HG02870 (cell line): ENCODE measurements around the gene PCSK5.
"Not testable (repeated sequence)": the region's sequence is repeated elsewhere in the genome, so short reads cannot be mapped to it uniquely, and the experiment has no call there.

Experiments
- ATAC-seq: cut with Tn5 transposase; IDR thresholded peaks from one replicate; pipeline ENCODE4 v1.9.1; 2021; ENCODE audit warnings: mild to moderate bottlenecking, moderate library complexity; ENCODE audit not compliant: unreplicated experiment

The PCSK5 gene

GRCh38 chr9:75962013-75962661, 71.7 kb downstream of the PCSK5 start:
- no peak for ATAC-seq

- no peak for ATAC-seq
Observed at GRCh38 chr9:75962662-75963036, 72.2 kb downstream of the PCSK5 start.

GRCh38 chr9:75963321-75963720, 72.8 kb downstream of the PCSK5 start:
- ATAC-seq, result not testable (repeated sequence)

GRCh38 chr9:75964427-75964826, 74.0 kb downstream of the PCSK5 start:
- ATAC-seq, result no peak

GRCh38 chr9:75965231-75965630, 74.8 kb downstream of the PCSK5 start:
- ATAC-seq, result no peak

GRCh38 chr9:75967556-75967955, 77.1 kb downstream of the PCSK5 start:
- ATAC-seq, result no peak

- ATAC-seq, result no peak
Observed at GRCh38 chr9:75974016-75974766, 83.7 kb downstream of the PCSK5 start.

- ATAC-seq, result no peak
Observed at GRCh38 chr9:75975071-75975470, 84.6 kb downstream of the PCSK5 start.

- ATAC-seq, result no peak
Observed at GRCh38 chr9:75976549-75976948, 86.1 kb downstream of the PCSK5 start.

GRCh38 chr9:75979362-75979761, 88.9 kb downstream of the PCSK5 start:
- no peak for ATAC-seq

GRCh38 chr9:75983319-75984045, 93.0 kb downstream of the PCSK5 start:
- no peak for ATAC-seq

GRCh38 chr9:75985515-75985914, 95.0 kb downstream of the PCSK5 start:
- no peak for ATAC-seq

GRCh38 chr9:75988663-75989062, 98.2 kb downstream of the PCSK5 start:
- no peak for ATAC-seq

- ATAC-seq, result no peak
Observed at GRCh38 chr9:75990156-75990555, 99.7 kb downstream of the PCSK5 start.

GRCh38 chr9:75990576-75991304, 100.3 kb downstream of the PCSK5 start:
- no peak for ATAC-seq

GRCh38 chr9:75992482-75993206, 102.2 kb downstream of the PCSK5 start:
- ATAC-seq, result no peak

GRCh38 chr9:75993434-75993833, 103.0 kb downstream of the PCSK5 start:
- no peak for ATAC-seq

GRCh38 chr9:75995066-75995465, 104.6 kb downstream of the PCSK5 start:
- no peak for ATAC-seq

- no peak for ATAC-seq
Observed at GRCh38 chr9:75996726-75997125, 106.3 kb downstream of the PCSK5 start.

GRCh38 chr9:75997206-75997605, 106.7 kb downstream of the PCSK5 start:
- no peak for ATAC-seq
